Activated T-cell treated with anti-CD3 and anti-CD28 coated beads, Interleukin-2, amount 50 U/mL, for 1 hour (primary cell): Measurements from ENCODE around the gene PRR33.
"Not testable (repeated sequence)": the region's sequence is repeated elsewhere in the genome, so short reads cannot be mapped to it uniquely, and the experiment has no call there.

Experiments used
- DNase-seq: peaks from one replicate; pipeline ENCODE4 v3.0.0-alpha.2; 2020

PRR33 gene

DNA sequence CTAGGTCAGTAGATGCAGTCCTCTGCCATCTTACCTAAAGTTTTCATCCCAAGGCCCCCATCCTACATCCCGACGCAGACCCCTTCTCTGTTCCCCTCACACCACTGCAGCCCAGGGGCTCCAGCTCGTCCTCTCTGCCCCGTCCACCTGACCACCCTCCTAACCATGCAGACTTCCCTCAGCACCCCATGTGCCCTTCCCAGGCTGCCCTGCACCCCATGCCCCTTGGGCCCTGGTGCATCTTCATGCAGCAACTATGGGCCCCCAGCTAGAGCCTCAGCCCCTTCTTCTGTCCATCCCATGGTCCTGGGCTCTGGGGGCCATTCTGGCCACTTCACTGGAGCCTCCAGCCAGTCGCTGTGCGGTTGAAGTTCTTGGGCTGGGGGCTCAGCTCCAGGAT lies 2.9 kb downstream of the PRR33 start:
- peak; percentile 24 for DNase-seq

DNA sequence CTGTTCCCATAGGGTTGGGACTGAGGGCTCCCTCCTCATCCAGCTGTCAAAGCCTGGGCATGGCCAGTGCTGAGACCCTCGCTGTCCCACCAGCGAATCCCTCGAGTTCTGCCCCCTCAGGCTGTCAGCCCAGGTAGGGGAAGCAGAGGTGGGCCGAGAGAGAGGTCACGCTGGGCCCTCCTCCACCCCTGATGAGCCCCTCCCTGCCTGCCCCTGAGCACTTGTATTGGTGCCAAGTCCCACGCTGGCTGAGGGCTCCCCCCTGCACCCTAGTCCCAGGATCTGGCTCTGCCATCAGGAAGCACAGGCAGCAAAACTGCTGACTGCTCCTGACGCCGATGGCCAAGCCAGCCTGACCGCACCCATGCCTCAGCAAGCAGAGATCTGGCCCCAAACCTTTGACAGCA lies 3.3 kb downstream of the PRR33 start:
- DNase-seq = peak; percentile 22

- peak; percentile 24 for DNase-seq
These were observed 4.0 kb downstream of the PRR33 start for GRCh38 chr11:1887451-1888346.

DNA sequence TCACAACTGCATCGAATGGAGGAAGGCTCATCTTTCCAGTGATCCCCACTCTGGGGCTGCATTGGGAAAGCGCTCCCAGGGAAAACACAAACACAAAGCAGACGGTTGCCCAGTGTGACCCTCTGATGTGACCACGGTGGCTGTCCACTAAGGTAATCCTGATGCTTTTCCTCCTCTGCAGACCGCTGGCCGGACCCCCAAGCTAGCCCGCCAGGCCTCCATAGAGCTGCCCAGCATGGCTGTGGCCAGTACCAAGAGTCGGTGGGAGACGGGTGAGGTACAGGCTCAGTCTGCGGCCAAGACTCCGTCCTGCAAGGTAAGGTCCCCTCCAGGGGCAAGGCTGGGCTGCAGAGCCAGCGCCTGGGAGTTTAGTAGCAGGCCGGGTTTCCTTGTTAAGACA lies 5.1 kb downstream of the PRR33 start:
- DNase-seq = not testable (repeated sequence)

GRCh38 chr11:1884303-1884700 lies 7.4 kb downstream of the PRR33 start:
- no peak for DNase-seq

DNA sequence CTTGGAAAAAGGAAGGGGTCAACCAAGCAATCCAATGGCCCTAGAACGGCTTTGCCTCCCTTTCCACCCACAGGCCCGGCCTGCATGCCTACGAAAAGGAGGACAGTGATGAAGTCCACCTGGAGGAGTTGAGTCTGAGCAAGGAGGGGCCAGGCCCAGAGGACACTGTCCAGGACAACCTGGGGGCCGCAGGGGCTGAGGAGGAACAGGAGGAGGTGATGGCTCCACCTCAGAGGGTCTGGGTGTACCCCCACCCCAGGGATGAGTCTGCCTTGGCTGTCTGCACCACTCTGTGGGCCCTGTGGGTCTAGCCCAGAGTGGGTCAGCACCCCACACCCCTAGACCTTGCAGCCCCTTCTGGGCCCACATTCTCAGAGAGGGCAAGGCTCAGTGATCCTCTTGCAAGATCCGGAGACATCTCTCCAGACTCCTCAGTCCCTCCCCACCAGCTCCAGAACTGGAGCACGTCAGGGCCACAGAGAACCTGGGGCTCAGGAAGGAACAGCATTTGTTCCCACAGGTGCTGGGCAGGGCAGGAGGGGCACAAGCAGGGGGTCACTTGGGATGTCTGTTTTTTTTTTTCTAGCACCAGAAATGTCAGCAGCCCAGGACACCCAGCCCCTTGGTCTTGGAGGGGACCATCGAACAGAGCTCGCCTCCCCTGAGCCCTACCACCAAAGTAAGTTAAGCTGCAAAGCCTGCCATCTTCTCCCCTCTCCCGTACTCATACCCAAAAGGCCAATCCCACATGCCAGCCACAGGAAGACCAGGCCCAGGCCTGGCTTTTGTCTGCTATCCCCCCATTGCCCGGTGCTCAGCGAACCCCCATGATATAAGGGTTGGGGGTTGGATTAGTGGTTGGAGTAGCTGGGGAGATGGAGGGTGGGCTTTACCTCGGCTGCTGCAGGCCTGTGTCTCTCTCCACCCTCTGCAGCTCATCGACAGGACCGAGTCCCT lies 8.1 kb downstream of the PRR33 start:
- DNase-seq = no peak

DNA sequence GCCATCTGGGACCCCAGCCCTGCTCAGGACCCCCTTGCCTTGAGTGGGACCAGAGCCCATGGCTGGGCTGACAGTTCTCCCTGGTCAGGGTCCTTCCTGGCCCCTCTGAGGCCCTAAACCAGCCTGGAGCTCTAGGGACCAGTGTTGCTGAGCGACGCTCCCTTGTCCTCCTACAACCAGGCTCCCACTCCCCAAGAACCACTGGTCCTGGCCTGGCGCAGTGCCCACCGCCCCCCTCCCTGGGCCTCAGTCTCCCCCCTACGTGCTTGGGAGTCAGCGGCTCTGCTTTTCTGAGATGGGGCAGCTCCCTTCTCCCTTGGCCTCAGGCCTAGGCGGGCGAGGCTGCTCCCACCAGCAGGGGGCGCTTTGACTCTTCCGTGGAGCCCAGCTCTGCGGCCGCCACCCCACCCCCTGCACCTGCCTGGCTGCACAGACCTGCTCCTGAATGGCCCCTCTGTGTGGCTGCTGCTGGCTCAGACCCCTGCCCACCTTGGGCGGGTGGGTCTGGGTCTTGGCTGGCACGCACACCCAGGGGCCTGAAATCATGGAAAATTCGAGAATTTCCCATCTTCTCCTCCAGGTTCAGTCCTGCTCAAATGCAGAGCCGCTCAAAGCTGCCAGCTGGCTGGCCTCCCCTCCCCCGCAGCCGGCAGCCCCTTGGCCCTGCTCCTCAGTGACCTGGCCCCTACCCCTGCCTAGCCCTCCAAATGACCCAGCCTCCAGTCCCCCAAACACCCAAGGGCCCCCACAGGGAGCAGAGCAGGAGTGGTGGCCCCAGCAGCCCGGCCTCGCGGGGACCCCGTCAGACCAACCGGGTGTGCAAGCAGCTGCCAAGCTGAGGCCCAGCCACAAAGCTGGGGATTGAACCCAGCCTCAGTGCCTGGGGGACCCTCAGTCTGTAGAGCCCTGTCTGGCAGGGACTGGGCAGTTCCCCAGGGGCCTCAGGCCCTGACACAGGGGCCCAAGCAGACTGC lies 9.1 kb downstream of the PRR33 start:
- peak; percentile 83 for DNase-seq

GRCh38 chr11:1881442-1882264 lies 10.0 kb downstream of the PRR33 start:
- DNase-seq = no peak

GRCh38 chr11:1880746-1881441 lies 10.8 kb downstream of the PRR33 start:
- DNase-seq = peak; percentile 28

- no peak for DNase-seq
These were observed 11.6 kb downstream of the PRR33 start for GRCh38 chr11:1879941-1880720.

GRCh38 chr11:1879342-1879940 lies 12.3 kb downstream of the PRR33 start:
- DNase-seq = no peak

DNA sequence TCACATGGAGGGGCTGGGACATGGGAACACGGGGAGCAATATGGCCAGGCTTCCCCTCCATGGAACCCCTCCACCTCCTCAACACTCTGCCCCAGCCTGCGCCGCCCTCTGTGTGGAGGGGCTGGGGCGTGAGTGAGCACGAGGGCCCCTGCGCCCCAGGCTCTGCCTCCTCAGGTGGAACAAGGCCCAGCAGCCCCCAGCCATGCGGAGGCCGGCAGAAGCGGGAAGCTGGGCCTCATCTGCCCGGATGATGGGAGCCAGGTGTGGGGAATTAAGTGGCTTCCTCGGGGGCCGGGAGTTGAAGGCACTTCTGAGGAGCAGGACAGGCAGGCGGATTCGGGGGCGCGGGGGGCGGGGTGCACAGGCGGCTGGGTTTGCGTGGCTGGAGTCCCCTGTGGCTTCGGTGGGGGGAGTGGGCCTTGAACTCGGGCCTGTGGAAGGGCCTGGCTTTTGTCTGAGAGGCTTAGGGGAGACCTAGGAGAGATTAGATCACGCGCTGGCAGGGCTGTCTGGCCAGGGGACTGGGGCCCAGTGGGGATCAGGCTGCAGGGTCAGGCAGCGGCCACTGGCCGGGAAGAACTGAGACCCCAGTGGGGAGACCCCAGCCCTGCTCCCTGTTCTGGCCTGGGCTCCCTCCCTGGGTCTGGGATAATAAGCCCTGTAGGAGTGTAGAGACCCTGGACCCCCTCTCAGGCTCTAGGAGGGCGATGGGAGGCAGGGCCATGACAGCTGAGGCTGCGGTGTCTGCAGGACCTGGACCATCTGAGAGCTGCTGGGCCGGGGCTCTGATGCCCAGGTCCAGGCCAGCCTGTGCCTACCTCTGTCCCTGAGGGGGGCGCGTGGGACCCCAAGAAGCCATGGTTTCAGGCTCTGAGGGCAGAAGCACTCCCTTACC lies 13.3 kb downstream of the PRR33 start:
- no peak for DNase-seq

DNA sequence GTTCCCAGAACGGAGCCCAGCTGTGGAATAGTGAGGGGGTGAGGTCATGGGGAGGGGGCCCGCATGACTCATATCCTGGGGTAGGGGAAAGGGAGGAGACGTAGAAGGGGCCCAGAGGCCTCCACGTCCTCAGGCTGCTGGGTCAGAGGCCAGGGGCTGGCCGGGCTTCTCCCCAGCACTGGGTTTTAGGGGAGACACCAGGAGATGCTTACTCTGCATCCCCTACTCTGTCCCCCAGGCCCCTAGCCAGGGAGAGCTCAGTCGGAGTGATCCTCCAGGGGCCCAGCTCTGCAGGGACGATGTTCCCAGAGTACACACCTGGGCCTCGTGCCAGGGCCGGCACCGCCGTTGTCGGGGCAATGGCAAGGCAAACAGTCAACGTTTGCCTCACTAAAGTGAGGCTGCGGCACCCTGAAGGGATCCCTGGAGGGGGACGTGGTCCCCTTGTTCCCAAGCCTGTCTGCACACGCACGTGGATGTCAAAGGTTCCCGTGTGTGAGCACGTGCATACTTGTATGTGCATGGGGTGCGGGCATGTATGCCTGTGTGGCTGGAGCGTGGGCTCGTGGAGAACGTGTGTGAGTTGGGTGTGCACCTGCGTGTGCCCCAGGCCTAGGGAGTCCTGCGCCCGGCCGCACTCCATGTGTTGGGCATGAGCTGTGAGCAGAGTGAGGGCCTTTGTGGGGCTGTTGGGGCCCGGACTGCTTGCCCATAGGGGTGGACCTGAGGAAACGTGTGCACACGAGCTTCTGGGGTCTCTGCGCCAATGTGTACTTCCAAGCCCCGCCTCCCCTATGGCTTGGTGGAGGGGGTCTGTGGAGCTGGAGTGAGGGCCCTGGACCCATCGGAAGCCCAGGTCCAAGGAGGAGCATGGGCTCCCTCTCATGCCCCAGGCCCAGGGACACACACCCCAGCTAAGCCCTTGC lies 14.2 kb downstream of the PRR33 start:
- peak; percentile 19 for DNase-seq

- DNase-seq = peak; percentile 29
These were observed 15.2 kb downstream of the PRR33 start for GRCh38 chr11:1876361-1877063.

DNA sequence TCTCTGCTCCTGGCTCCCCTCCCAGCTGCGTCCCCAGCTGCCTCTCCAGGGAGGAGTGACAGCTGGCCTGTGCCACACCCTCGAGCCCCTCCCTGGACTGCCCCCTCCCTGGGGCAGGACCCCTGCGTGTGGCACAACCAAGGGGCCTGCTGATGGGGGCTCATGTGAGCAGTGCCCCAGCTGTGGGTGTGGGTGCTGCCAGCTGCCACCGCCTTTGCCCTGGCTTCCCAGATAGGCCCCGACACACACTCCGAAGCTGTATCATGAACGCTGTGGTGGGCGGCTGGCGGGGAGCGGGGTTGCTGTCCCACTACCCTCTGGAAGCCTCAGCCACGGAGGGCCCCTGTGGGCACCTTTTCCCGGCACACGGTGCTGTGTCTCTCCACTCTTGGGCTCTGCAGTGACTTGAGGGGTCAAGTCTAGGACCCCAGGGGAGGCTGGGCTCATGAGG lies 15.8 kb downstream of the PRR33 start:
- DNase-seq = not testable (repeated sequence)

DNA sequence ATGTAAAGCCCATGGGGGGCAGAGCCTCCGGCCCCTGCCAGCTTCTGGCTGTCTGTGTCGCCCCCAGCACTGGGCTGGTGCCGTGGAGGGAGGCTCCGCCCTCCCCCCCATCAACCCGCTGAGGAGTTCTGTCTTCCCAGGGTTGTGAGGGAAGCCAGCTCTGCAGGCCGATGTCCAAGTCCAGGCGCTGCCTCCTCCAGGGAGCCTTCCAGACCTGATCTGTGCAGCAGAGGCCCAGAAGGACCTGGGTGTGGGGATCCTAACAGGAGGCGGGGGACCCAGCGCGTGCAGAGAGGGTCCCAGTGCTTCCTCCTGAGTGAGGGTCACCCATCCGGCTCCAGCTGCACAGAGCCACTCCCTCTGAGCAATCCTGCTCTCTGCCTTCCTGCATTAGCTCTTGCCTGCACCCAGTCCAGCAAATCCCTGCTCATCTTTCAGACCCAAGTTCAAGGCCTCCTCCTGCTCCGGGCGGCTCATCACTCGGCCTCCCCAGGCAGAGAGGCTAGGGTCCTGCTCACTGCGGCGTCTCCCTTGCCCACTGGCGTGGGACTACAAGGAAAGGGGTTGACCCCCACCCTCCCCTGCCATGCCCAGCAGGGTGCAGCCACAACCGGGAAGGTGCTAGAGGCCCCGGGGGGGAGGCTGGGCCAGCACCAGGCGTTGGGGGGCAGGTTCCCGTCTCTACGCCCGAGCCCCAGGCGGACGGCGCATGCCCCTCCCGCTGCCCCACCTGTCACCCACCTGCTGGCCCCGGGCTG lies 16.4 kb downstream of the PRR33 start:
- DNase-seq = no peak
